Astrocyte of the hippocampus (primary cell): ENCODE data around the gene CNTLN.
A peak's percentile ranks its signal among the peaks of the same experiment; 100 is the strongest.
"Not testable (repeated sequence)": the region's sequence is repeated elsewhere in the genome, so short reads cannot be mapped to it uniquely, and the experiment has no call there.

Experiments
- DNase-seq: peaks from one replicate; pipeline ENCODE4 v3.0.0; 2011; ENCODE audit warnings: low read depth, low spot score

Gene CNTLN

GRCh38 chr9:17414986-17415385 is 280.1 kb downstream of the CNTLN start:
- no peak for DNase-seq

- no peak for DNase-seq
Observed at GRCh38 chr9:17422994-17423680, 288.3 kb downstream of the CNTLN start.

GRCh38 chr9:17423681-17424011 is 288.8 kb downstream of the CNTLN start:
- DNase-seq = no peak

GRCh38 chr9:17425384-17425783 is 290.5 kb downstream of the CNTLN start:
- DNase-seq = no peak

- no peak for DNase-seq
Observed at GRCh38 chr9:17433526-17433925, 298.7 kb downstream of the CNTLN start.

DNA sequence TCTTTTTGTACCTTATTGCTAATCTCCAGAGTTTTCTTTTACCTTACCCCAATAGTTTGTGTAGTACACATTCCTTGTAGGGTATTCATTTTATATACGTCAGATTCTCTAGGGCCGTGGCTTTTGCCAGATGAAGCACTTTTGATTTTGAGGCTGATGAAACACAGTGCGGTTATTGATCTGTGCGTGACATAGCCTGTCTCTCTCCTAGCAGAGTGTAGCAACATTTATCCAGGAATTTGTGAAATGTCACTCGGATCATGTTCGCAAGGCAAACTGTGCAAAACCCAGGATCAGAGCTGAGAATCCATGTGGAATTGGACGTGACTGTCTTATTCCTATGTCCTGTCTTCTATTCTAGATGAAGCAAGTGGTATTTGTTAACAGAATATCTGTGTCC is 302.0 kb downstream of the CNTLN start:
- no peak for DNase-seq

- no peak for DNase-seq
Observed at GRCh38 chr9:17437813-17438212, 303.0 kb downstream of the CNTLN start.

- not testable (repeated sequence) for DNase-seq
Observed at GRCh38 chr9:17445126-17445525, 310.3 kb downstream of the CNTLN start.

DNA sequence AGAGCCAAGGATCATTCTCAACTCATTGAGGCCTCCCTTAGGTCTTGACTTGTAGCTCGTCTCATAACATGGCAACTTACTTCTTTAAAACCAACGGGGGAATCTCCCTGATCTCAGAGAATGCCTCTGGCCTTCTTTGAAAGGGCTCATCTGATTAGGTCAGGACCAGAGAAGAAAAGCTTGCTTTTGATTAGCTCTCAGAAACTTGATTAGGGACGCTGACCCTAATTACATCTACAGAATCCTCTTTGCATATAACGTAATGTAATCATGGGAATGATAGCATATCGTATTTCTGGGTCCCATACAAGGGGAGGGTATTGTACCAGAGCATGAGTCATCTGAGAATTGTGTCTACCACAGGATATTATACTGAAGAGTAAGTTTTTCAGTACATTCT is 318.9 kb downstream of the CNTLN start:
- DNase-seq = no peak

DNA sequence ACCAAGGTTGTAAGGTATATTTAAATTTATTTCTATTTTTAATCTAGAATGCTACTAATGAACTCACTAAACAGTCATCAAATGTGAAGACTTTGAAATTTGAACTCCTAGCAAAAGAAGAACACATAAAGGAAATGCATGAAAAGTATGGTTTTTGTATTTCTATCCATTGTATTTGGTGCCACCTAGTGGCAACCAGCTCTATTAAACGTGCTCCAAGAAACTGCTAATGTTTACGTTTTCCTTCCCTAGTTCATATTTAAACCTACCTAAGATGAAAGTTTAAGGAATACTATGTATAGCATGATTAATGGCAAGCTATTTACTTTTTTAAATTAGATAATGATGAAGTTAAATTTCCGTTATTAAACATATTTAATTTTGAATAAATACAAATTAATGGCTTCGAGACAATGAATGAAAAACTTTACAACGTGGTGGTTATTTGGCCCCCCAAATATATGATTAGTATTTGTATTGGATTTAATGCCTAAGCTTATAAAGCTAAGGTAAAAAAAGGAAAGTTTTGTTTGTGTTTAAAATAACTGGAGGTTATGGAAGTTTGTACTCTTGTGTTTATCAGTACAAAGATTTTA is 328.1 kb downstream of the CNTLN start:
- peak; percentile 78 for DNase-seq

DNA sequence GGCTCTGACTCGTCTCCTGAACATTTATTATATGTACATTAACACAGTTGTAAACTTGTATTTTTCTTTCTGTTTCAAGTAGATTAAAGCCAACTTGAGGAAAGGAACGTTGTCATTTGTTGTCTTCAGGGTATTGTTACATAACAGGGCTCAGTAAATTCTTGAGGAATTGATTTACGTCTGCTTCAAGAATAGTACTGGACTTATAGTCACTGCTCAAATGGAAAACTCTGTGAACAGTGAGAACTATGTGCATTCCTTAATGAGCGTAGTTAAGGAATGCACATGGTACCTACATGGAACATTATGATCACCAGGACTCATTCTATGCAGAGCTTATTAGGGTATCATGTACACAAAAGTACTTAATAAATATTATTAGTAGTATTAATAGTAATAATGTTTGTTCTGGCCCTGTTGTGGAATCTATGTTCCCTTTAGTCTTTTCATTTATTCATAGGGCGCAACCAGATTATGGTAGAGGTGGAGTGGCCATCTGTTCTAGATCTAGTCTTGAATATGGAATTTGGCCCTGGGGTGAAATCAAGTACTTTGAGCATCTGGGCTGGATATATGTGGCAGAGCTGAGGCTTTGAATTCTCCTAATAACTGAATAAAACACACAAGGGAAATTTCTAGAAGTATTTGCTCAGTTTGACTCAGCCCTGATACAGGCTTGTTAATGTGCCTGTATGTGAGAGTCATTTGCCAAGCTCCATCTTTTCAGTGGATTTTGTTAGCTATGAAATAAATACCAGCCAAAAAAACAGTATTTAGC is 335.4 kb downstream of the CNTLN start:
- no peak for DNase-seq

- DNase-seq = no peak
Observed at GRCh38 chr9:17472126-17472525, 337.3 kb downstream of the CNTLN start.

GRCh38 chr9:17476401-17476800 is 341.6 kb downstream of the CNTLN start:
- no peak for DNase-seq

DNA sequence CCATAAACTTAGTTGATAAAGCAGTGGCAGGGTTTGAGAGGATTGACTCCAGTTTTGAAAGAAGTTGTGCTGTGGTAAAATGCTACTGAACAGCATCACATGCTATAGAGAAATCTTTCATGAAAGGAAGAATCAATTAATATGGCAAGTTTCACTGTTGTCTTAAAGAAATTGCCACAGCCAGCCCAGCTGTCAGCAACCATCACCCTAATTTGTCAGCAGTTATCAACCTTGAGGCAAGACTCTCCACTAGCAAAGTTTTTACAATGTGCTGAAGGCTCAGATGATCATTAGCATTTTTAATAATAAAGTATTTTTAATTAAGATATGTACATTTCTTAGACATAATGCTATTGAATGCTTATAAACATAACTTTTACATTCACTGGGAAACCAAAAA is 343.0 kb downstream of the CNTLN start:
- DNase-seq = no peak

- no peak for DNase-seq
Observed at GRCh38 chr9:17480966-17481365, 346.1 kb downstream of the CNTLN start.

DNA sequence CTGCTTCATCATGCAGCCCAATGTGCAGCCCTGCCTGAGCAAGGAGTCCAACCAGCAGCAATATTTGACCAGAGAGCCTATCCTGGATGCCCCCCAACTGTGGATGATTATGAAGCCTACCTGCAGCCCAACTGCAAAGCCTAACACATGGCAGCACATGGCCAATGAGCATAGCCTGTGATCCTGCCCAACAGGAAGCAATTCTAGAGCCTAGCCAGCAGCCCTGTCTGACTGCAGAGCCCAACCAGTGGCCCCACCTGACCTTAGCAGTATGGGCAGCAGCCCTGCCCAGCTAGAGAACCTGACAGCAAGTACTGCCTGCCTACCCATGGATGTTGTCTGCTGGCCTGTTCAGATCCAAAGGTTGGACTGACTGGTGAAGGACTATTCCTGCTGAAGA is 346.7 kb downstream of the CNTLN start:
- no peak for DNase-seq

- no peak for DNase-seq
Observed at GRCh38 chr9:17484906-17485305, 350.1 kb downstream of the CNTLN start.

DNA sequence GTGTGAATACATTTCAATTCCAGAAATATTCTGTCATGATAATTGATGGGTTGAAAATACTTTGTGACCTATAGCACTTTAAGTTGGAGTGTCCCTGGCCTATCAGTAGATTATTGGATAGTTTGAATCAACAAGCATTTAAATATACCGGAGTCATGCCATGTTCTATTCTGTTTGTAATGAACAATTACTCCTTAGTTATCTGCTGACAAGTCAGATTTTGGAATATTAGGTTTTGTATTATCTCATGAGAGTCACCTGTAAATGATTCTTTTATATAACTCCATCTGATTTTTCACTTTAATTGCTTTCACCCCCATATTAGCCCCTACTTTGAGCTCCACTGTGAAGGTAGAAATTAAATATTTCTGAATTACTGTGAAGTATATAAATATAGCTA is 351.6 kb downstream of the CNTLN start:
- no peak for DNase-seq

DNA sequence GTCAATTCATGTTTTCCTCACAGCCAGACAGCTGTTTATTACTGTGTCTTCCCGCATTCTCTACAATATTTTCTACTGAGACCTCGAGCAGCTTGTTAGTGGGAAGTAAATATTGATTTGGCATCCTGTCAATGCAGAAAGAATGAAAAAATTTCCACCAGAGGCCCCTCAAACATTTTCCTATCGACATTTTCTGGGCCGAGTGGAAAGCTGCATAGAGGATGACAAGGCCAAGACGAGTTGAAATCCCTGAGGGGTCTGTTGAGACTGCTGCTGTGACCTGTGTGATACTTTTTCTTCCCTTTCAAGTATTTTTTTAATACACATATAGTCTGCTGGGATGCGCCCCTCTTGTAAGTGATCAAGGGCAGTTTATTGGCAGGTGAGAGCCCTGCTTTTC is 352.6 kb downstream of the CNTLN start:
- no peak for DNase-seq

GRCh38 chr9:17488662-17489061 is 353.8 kb downstream of the CNTLN start:
- no peak for DNase-seq

- DNase-seq = no peak
Observed at GRCh38 chr9:17490110-17490509, 355.3 kb downstream of the CNTLN start.

DNA sequence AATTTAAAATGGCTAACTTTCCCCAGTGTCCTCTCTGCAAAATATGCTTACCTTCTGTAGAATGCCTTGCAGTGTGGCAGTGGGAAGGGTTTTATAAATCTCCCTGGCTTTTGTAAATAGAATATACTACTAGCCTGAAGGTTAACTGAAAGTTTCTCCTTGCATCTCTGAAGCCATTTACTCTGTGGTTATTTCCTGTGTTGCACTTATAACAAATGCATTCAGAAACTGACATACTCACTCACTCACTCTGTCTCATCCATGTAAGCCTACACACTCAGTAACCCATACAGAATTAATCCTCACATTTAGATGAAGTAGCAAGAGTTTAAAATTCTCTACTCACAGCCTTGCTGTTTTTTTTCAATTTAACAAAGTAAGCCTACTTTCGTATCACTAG is 356.9 kb downstream of the CNTLN start:
- DNase-seq = no peak

- no peak for DNase-seq
Observed at GRCh38 chr9:17503196-17503595, 368.4 kb downstream of the CNTLN start.
